ENCODE data around the gene SH2D2A.

The SH2D2A gene

GRCh38 chr1:156796340-156797097 is 20.1 kb downstream of the SH2D2A start:
- Histone ChIP-seq H3K36me3 (ENCODE audit: low read depth) (peaks cover 88% of the 10 kb centered on the region), H3K4me1 (ENCODE audit: insufficient read depth, poor library complexity, severe bottlenecking) (no peaks in the 10 kb centered on the region), H3K4me3 (ENCODE audit: severe bottlenecking) (no peak overlapping the region), H3K27ac (ENCODE audit: poor library complexity, severe bottlenecking) (no peak overlapping the region), H3K9me3 (ENCODE audit: severe bottlenecking) (no peaks in the 10 kb centered on the region), H3K27me3 (ENCODE audit: insufficient read depth, poor library complexity, severe bottlenecking) (no peaks in the 10 kb centered on the region)
- TF ChIP-seq, protein P1, sequence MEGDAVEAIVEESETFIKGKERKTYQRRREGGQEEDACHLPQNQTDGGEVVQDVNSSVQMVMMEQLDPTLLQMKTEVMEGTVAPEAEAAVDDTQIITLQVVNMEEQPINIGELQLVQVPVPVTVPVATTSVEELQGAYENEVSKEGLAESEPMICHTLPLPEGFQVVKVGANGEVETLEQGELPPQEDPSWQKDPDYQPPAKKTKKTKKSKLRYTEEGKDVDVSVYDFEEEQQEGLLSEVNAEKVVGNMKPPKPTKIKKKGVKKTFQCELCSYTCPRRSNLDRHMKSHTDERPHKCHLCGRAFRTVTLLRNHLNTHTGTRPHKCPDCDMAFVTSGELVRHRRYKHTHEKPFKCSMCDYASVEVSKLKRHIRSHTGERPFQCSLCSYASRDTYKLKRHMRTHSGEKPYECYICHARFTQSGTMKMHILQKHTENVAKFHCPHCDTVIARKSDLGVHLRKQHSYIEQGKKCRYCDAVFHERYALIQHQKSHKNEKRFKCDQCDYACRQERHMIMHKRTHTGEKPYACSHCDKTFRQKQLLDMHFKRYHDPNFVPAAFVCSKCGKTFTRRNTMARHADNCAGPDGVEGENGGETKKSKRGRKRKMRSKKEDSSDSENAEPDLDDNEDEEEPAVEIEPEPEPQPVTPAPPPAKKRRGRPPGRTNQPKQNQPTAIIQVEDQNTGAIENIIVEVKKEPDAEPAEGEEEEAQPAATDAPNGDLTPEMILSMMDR (IDR thresholded peaks at IDR 0.05; ENCODE audit: poor library complexity, severe bottlenecking) = no peak
- DNase-seq (ENCODE audit: low spot score) (no peak), ATAC-seq (ENCODE audit: low read depth) (no peak)

GRCh38 chr1:156795787-156796186 is 20.9 kb downstream of the SH2D2A start:
- no peak for DNase-seq (ENCODE audit: low spot score)
- H3K36me3 ChIP-seq (ENCODE audit: low read depth) = peaks cover 94% of the 10 kb centered on the region
- no peaks in the 10 kb centered on the region for H3K4me1 ChIP-seq (ENCODE audit: insufficient read depth, poor library complexity, severe bottlenecking)
- TF ChIP-seq, protein P1 (IDR thresholded peaks at IDR 0.05; ENCODE audit: poor library complexity, severe bottlenecking) = no peak
- H3K9me3 ChIP-seq (ENCODE audit: severe bottlenecking) = no peaks in the 10 kb centered on the region
- H3K4me3 ChIP-seq (ENCODE audit: severe bottlenecking) = no peak overlapping the region
- no peak for ATAC-seq (ENCODE audit: low read depth)
- H3K27me3 ChIP-seq (ENCODE audit: insufficient read depth, poor library complexity, severe bottlenecking) = no peaks in the 10 kb centered on the region
- H3K27ac ChIP-seq (ENCODE audit: poor library complexity, severe bottlenecking) = no peak overlapping the region

- Histone ChIP-seq H3K36me3 (ENCODE audit: low read depth) (peaks cover 94% of the 10 kb centered on the region), H3K9me3 (ENCODE audit: severe bottlenecking) (no peaks in the 10 kb centered on the region), H3K4me3 (ENCODE audit: severe bottlenecking) (no peak overlapping the region), H3K27me3 (ENCODE audit: insufficient read depth, poor library complexity, severe bottlenecking) (no peaks in the 10 kb centered on the region), H3K4me1 (ENCODE audit: insufficient read depth, poor library complexity, severe bottlenecking) (no peaks in the 10 kb centered on the region), H3K27ac (ENCODE audit: poor library complexity, severe bottlenecking) (no peak overlapping the region)
- ATAC-seq (ENCODE audit: low read depth) (no peak), DNase-seq (ENCODE audit: low spot score) (no peak)
- TF ChIP-seq, protein P1 (IDR thresholded peaks at IDR 0.05; ENCODE audit: poor library complexity, severe bottlenecking) = no peak
Observed at GRCh38 chr1:156795374-156795733, 21.3 kb downstream of the SH2D2A start.

DNA sequence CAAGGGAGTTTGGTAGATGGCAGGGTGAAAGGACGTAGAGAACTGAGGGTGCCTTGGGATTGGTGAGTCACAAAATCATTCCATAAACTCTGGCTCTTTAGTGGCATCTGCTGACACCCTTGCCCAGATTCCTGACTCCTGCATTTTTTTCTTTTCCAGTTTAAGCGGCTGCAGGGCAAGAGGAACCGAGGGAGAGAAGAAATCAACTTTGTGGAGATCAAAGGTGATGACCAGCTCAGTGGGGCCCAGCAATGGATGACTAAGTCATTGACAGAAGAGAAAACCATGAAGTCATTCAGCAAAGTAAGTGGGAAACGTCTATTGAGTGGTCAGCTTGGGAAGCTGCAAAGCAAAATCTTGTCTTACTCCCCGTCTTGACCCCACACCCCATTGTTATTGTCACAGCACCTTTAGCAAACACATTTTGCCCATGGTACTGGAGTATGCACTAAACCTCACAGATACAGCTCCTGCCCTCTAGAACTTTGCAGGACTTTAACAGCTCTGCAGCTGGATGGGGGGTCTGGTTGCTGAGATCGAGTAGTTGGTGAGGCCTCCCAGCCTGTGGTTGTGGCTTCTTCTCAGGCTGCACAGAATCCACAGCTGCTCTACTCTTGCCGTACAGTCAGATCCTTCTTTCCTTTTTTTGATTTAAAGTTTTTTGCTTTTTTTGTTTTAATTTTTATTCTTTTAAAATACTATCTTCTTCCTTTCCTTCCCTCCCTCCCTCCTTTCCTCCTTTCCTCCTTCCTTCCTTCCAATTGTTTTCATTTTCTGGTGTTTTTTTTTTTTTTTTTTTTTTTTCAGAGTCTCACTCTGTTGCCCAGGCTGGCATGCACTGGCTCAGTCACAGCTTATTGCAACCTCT is 21.9 kb downstream of the SH2D2A start:
- DNase-seq (ENCODE audit: low spot score) (no peak), ATAC-seq (ENCODE audit: low read depth) (no peak)
- H3K4me3 ChIP-seq (ENCODE audit: severe bottlenecking) = no peak overlapping the region
- peaks cover 94% of the 10 kb centered on the region for H3K36me3 ChIP-seq (ENCODE audit: low read depth)
- no peak overlapping the region for H3K27ac ChIP-seq (ENCODE audit: poor library complexity, severe bottlenecking)
- TF ChIP-seq, protein P1 (IDR thresholded peaks at IDR 0.05; ENCODE audit: poor library complexity, severe bottlenecking) = no peak
- H3K27me3 ChIP-seq (ENCODE audit: insufficient read depth, poor library complexity, severe bottlenecking) = no peaks in the 10 kb centered on the region
- H3K9me3 ChIP-seq (ENCODE audit: severe bottlenecking) = no peaks in the 10 kb centered on the region
- no peaks in the 10 kb centered on the region for H3K4me1 ChIP-seq (ENCODE audit: insufficient read depth, poor library complexity, severe bottlenecking)

All from RWPE2 (cell line).